Measurements from ENCODE around the gene MORN1.

The MORN1 gene

DNA sequence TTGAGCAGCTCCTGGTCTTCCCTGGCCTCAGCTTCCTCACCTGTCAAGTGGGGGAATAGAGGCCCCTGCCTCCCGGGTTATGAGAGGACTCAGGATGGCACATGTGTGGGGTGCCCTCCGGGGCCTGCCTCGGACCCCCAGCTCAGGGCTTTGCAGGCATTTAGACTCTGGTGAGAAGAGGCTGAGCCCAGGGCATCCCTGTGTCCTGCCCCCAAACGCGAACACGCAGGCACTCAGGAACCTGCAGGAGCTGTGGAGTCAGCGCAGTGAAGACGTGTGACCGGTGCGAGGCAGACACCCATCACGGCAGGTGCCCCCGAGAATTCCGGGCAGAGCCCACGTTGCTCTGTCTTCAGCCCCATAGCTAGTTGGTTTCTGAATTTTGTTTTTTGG lies 26.5 kb upstream of the MORN1 start:
- Histone ChIP-seq H3K4me3 (ENCODE audit: low read depth, low read length) (no peak overlapping the region), H3K27me3 (no peaks in the 10 kb centered on the region), H3K9me3 (no peaks in the 10 kb centered on the region), H3K4me1 (peaks cover 4% of the 10 kb centered on the region; the same call in 1 of the 2 replicates), H3K36me3 (no peaks in the 10 kb centered on the region)
- no peak for DNase-seq
- TF ChIP-seq, protein P1, sequence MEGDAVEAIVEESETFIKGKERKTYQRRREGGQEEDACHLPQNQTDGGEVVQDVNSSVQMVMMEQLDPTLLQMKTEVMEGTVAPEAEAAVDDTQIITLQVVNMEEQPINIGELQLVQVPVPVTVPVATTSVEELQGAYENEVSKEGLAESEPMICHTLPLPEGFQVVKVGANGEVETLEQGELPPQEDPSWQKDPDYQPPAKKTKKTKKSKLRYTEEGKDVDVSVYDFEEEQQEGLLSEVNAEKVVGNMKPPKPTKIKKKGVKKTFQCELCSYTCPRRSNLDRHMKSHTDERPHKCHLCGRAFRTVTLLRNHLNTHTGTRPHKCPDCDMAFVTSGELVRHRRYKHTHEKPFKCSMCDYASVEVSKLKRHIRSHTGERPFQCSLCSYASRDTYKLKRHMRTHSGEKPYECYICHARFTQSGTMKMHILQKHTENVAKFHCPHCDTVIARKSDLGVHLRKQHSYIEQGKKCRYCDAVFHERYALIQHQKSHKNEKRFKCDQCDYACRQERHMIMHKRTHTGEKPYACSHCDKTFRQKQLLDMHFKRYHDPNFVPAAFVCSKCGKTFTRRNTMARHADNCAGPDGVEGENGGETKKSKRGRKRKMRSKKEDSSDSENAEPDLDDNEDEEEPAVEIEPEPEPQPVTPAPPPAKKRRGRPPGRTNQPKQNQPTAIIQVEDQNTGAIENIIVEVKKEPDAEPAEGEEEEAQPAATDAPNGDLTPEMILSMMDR (IDR thresholded peaks at IDR 0.05; ENCODE audit: low read depth, low read length), result no peak

DNA sequence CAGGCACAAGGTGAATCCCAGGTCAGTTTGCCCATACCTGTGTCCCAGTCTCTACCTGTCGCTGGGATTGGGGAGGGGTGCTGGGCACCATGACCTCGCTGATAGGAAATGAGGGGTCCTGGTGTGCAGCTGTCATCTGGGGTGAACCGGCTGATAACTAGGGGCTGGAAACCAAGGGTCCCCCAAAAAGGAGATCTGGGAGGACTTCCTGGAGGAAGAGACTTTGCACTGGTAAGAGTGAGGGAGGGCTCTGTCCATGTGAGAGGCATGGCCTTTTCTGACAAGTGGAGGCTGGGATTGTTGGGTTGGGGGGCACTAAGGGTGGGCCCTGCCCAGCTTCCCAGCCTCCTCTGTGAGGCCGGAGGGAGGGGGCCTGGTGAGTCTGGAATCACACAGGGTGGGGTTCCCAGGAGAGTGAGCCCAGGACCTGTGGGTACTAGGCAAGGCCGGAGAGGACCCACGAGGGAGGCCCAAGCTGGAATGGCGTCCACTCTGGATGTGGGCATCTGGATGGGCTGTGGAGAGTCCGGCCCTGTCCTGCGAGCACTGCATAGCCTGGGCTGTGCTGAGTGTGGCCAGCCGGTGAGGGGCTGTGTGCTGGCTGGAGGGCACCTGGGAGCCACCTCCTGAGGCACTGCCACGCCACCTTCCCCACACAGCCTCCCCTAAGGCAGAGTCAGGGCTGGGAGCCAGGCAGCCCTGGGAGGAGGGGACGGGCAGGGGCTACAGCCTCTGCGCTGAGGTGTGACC lies 25.9 kb upstream of the MORN1 start:
- no peaks in the 10 kb centered on the region for H3K9me3 ChIP-seq
- DNase-seq, result no peak
- TF ChIP-seq, protein P1 (IDR thresholded peaks at IDR 0.05; ENCODE audit: low read depth, low read length), result no peak
- H3K36me3 ChIP-seq, result no peaks in the 10 kb centered on the region
- H3K27me3 ChIP-seq, result no peaks in the 10 kb centered on the region
- no peak overlapping the region for H3K4me3 ChIP-seq (ENCODE audit: low read depth, low read length)
- H3K4me1 ChIP-seq, result peaks cover 4% of the 10 kb centered on the region; the same call in 1 of the 2 replicates

DNA sequence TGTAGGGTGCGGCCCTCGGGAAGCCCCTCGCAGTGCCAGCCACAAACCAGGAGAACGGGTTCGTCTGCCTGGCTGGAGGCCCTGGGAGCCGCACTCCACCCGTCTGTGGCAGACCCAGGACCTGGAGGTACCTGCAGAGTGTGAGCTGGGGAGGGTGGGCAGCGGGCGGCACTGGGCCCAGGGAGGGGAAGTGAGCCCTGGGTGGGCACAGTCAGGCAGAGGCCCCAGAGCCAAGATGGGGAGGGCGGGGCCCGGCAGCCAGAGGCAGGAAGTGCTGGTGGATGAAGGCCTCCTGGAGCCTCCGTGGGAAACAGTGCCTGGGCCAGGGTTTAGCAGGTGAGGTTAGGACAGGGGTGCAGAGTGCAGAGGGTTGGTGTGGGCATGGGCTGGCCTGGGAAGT lies 25.0 kb upstream of the MORN1 start:
- H3K4me1 ChIP-seq, result peaks cover 4% of the 10 kb centered on the region; the same call in 1 of the 2 replicates
- H3K9me3 ChIP-seq, result no peaks in the 10 kb centered on the region
- no peak for DNase-seq
- TF ChIP-seq, protein P1 (IDR thresholded peaks at IDR 0.05; ENCODE audit: low read depth, low read length), result no peak
- no peaks in the 10 kb centered on the region for H3K36me3 ChIP-seq
- H3K27me3 ChIP-seq, result no peaks in the 10 kb centered on the region
- no peak overlapping the region for H3K4me3 ChIP-seq (ENCODE audit: low read depth, low read length)

DNA sequence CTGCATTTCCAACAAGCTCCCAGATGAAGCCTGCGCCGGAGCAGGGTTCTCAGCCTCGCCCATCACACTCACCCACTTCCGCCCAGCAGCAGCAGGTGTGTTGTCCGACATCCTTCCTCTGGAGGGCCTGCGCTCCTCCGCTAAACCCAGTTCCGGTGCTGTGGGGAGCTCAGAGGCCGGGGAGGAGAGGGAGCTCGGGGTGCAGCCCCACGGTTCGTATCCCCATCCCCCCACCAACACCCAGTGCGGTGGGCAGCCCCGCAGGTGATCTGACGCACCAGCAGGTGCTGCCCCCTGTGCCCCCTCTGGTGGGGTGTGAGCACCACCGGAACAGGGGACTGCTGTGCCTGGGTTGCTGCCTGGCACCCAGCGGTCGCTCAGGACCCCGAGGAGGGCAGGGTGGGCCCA lies 24.5 kb upstream of the MORN1 start:
- DNase-seq, result no peak

DNA sequence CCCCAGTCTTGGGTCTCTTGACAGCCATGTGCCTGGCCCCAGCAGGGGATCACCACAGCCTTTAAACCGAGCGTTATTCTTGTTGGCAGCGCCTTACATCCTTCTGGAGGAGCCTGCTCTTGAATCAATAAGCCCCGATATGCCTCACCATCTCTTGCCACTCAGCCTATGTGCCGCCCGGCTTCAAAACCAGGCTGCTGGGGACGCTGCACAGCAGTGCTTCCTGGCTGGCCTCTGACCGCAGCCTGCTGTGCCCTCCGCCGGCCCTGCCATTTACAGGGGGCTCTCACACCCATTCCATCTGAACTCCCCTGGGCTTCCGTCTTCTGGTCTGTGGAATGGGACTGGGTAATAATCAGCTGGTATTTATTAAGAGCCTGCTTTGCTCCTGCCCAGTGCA lies 24.0 kb upstream of the MORN1 start:
- H3K27me3 ChIP-seq, result no peaks in the 10 kb centered on the region
- TF ChIP-seq, protein P1 (IDR thresholded peaks at IDR 0.05; ENCODE audit: low read depth, low read length), result no peak
- H3K4me1 ChIP-seq, result peaks cover 4% of the 10 kb centered on the region; the same call in 1 of the 2 replicates
- H3K9me3 ChIP-seq, result no peaks in the 10 kb centered on the region
- DNase-seq, result no peak
- no peaks in the 10 kb centered on the region for H3K36me3 ChIP-seq
- H3K4me3 ChIP-seq (ENCODE audit: low read depth, low read length), result no peak overlapping the region

More for the DNA sequence above, 24.5 kb upstream of the MORN1 start:
- Histone ChIP-seq H3K9me3 (no peaks in the 10 kb centered on the region), H3K4me3 (ENCODE audit: low read depth, low read length) (no peak overlapping the region), H3K27me3 (no peaks in the 10 kb centered on the region), H3K4me1 (peaks cover 4% of the 10 kb centered on the region; the same call in 1 of the 2 replicates), H3K36me3 (no peaks in the 10 kb centered on the region)
- TF ChIP-seq, protein P1 (IDR thresholded peaks at IDR 0.05; ENCODE audit: low read depth, low read length), result no peak

DNA sequence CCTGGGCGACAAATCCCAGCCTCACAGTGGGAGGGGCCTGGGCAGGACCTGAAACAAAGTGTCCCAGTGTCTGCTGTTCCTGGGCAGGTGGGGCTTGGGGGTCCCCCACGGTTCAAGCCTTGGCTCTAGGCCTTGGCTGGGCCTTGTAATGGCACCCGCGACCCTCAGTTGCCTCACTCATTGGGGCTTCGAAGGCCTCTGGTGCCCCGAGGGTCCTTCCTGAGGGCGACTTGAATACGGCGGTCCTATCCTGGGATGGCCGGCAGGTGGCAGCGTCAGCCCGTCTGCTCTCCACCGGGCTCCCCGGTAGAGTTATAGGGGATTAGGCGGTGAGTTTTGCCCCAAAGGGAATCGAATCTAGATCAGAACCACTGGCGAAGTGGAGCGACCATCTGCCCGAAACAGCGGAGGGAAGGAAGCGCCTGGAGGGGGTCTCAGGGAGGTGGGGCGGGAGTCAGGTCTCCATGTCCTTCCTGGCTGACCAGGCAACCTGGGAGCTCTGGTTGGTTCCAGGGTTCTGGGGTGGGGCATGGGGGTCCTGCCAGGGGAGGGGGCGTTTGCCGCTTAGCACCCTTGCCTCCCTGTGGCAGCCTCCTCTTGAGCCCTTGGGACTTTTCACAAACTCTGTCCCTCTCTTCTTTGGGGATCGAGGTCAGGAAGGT lies 23.1 kb upstream of the MORN1 start:
- H3K9me3 ChIP-seq, result no peaks in the 10 kb centered on the region
- TF ChIP-seq, protein P1 (IDR thresholded peaks at IDR 0.05; ENCODE audit: low read depth, low read length), result peak; percentile 81
- no peaks in the 10 kb centered on the region for H3K27me3 ChIP-seq
- peak overlapping the region; percentile 59 for H3K4me3 ChIP-seq (ENCODE audit: low read depth, low read length)
- no peaks in the 10 kb centered on the region for H3K36me3 ChIP-seq
- peak; percentile 71 for DNase-seq
- H3K4me1 ChIP-seq, result peaks cover 4% of the 10 kb centered on the region; the same call in 1 of the 2 replicates

All from BE2C (cell line).